C4-2B (cell line): ENCODE data around the gene PTPRJ.

Experiments
- H3K27ac ChIP-seq: fragments of 450-650 bp; 2 replicates; pipeline ENCODE4 v1.5.1; 2017
- CTCF ChIP-seq: fragments of 450-650 bp; conservative IDR thresholded peaks from 2 replicates; pipeline ENCODE4 v1.5.1; 2017; ENCODE audit warnings: mild to moderate bottlenecking
- ZFX ChIP-seq: fragments of 450-650 bp; IDR thresholded peaks from 2 replicates; pipeline ENCODE4 v1.6.1; 2017

PTPRJ gene

DNA sequence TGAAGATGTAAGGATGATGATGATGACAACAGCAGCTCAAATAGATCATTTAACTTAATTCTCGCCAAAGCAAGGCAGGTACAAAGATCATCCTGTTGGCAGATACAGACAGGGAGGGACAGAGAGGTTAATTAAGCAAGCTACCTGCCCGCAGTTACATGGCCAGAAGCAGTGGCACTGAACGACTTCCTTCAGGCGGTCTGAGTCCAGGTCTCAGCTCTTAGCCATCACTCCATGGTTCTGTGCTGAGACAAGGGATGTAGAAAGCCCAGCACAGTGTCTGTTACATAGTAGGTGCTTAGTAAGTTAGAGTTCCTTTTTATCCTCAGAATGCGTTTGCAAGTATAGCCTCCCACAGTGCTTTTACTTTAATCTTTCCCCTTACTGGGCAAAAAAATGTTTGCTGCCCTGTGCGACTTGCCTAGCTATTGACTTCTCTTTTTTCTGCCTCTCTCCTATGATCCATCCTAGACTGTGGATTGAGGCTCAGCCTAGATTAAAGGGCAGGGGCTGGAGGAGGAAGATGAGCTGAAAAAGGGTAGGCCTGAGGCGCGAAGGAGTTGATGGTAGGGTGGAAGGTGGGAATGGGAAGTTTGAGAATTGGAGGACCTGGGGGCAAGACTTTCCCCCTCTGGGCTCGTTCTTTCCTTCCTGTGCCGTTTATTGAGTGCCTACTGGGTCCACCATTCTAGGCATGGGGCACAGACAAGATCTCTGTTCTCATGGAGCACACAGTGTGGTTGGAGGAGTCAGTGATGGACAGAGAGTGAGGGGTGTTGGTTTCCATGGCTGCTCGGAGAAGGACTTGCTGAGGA is 128.1 kb downstream of the PTPRJ start:
- peak overlapping the region; percentile 39 for H3K27ac ChIP-seq
- TF ChIP-seq ZFX, result no peak
- TF ChIP-seq CTCF, result no peak

DNA sequence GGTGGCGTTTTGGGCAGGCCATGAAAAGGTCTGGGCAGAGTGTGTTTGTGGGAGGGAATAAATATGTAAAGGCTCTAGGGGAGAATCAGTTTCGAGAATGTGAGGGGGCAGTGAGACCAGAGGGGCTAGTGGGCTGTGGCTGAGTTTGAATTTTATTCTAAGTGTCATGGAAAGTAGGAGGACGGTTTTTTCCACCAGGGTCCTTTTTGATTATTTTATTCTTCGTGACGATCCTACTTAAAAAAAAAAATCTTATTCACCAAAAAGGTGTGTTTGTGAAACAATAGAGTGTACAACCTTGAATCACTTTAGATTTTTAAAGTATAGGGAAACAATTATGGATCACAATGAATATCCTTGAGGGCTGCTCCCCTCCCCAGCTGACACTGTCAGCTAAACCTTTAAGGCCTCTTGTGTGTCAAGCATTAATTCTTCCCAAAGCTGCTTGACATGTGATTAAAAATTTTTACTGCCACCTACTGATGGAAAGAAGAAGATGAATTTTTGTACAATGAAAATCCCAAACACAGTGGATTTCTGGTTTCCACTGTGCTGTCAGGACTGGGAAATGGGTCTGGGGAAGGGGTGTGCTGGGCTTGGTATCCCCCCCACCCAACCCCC is 128.8 kb downstream of the PTPRJ start:
- H3K27ac ChIP-seq, result peak overlapping the region; percentile 83
- TF ChIP-seq ZFX, result no peak

DNA sequence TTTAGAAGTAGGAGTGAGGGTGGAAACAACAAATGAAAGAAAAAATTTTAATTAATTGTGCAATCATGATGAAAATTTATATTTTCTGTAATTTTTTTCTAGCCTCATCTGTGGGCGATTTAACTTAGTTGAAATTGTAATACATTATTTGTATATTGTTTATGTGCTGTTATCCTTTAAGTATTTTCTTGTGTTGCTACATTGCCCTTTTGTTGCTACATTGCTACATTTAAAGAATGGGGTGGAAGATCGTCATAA is 130.1 kb downstream of the PTPRJ start:
- H3K27ac ChIP-seq, result peak overlapping the region; percentile 83
- TF ChIP-seq CTCF (no peak), ZFX (no peak)

DNA sequence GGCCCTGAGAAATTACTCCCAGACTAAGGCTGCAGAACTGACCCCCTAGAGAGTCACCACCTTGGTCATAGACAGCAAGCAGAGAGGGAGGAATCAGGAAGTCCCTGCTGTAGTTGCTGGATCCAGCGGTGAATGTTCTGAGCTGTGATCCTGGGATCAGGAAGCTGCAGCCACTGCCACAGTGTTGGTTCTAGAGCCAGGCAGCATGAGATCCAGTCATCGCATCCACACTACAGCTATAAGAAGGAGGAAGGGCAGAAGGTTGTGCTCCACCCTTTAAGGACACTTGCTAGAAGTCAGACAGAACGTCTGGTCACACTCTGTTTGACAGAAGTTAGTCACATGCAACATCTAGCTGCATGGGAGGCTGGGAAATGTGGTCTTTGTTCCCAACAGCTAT is 131.5 kb downstream of the PTPRJ start:
- H3K27ac ChIP-seq, result no peak overlapping the region
- TF ChIP-seq CTCF (no peak), ZFX (no peak)

DNA sequence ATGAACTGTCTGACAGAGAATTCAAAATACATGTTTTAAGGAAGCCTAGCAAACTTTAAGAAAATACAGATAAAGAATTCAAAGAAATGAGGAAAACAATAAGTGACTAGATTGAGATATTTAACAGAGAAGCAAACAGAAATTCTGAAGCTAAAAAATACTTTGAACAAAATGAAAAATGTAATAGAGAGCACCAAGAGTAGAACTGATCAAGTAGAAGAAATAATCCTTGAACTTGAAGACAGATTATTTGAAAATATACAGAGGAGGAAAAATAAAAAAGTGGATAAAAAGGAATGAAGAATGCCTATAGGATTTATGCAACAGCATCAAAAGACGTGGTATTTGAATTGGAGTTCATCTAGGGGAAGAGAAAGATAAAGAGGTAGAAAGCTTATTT is 134.4 kb downstream of the PTPRJ start:
- TF ChIP-seq CTCF (no peak), ZFX (no peak)

DNA sequence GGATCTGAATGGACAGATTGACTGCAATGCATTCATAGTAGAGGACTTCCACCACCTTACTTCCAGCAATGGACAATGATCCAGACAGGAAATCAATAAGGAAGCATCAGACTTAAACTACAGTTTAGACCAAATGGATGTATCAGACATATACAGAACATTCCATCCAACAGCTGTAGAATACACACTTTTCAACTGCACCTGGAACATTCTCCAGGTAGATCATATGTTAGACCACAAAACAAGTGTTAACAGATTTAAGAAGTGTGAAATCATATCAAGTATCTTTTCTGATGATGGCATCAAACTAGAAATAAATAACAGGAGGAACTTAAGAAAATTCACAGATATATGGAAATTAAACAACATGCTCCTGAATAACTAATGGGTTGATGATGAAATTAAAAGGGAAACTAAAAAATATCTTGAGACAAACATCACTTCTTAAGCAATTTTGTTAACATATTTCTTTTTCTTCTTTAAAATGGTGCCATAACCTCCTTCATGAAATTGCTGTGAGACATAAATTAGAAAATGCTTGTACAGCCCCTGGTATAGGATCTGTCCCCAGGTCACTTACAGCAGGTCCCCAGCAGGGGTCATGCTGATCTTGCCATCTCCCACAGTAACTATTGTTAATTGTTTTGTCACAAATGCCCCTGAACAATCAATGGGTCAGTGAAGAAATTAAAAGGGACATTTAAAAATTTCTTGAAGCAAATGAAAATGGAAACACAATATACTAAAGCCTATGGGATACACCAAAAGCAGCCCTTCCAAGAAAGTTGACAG is 136.3 kb downstream of the PTPRJ start:
- H3K27ac ChIP-seq, result no peak overlapping the region
- TF ChIP-seq ZFX (no peak), CTCF (peak; percentile 70)

More for the DNA sequence above, 134.4 kb downstream of the PTPRJ start:
- no peak overlapping the region for H3K27ac ChIP-seq

DNA sequence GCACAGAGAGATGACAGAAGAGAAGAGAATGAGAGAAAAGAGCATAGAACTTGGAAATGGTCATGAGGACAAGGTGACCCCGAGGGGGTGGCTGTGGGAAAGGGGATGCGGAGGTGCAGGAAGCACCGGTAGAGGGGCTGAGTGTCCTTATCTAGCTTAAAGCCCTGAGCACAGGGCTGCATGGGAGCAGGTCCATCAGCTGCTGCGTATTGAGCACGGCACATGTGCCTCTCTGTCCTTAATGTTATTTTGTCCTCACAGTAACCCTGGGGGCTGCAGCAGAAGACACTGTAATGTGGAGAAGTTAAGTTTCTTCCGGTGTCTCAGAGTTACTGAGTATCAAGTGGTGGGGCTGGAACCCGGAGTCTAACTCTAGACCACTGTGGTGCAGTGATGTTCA is 141.9 kb downstream of the PTPRJ start:
- no peak for TF ChIP-seq CTCF
- no peak for TF ChIP-seq ZFX
- H3K27ac ChIP-seq, result no peak overlapping the region
